C4-2B (cell line): Measurements from ENCODE around the gene TEX14.

ENCODE experiments used
- CTCF ChIP-seq: fragments of 450-650 bp; conservative IDR thresholded peaks from 2 replicates; pipeline ENCODE4 v1.5.1; 2017; ENCODE audit warnings: mild to moderate bottlenecking
- ZFX ChIP-seq: fragments of 450-650 bp; IDR thresholded peaks from 2 replicates; pipeline ENCODE4 v1.6.1; 2017

- TF ChIP-seq CTCF (no peak), ZFX (no peak)
Observed at GRCh38 chr17:58533616-58534188, 158.1 kb downstream of the TEX14 start.
